ENCODE data around the gene BTNL8.

DNA sequence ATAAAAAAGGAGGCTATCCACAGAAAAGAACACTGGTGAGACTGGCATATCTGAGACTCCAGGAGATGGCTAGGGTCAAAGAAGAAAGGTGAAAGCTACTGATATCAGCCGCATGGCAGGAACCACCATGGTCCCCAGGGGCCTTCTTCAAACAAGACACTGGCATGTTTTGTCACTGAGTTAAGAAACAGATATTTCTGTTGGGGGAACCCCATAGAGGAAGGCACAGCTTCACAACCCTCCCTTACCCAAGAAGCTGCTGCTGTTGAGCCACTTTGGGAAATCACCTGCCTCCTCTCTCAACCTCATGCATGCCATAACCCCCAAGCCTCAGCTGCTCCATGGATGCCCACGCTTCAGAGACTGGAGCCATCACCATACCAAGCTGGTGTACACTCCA is 76.4 kb downstream of the BTNL8 start:
- TF ChIP-seq, protein P1, sequence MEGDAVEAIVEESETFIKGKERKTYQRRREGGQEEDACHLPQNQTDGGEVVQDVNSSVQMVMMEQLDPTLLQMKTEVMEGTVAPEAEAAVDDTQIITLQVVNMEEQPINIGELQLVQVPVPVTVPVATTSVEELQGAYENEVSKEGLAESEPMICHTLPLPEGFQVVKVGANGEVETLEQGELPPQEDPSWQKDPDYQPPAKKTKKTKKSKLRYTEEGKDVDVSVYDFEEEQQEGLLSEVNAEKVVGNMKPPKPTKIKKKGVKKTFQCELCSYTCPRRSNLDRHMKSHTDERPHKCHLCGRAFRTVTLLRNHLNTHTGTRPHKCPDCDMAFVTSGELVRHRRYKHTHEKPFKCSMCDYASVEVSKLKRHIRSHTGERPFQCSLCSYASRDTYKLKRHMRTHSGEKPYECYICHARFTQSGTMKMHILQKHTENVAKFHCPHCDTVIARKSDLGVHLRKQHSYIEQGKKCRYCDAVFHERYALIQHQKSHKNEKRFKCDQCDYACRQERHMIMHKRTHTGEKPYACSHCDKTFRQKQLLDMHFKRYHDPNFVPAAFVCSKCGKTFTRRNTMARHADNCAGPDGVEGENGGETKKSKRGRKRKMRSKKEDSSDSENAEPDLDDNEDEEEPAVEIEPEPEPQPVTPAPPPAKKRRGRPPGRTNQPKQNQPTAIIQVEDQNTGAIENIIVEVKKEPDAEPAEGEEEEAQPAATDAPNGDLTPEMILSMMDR (conservative IDR thresholded peaks at IDR 0.05 in 1 of 2, IDR thresholded peaks at IDR 0.05 in 1 of 2; ENCODE audit: low read depth in 1 of 2, low read length in 2 of 2): no peak
- no peak for TF ChIP-seq EZH2 (IDR thresholded peaks at IDR 0.05; ENCODE audit: low read length, missing control alignments)
